ENCODE measurements around the gene DPH6.

The DPH6 gene

DNA sequence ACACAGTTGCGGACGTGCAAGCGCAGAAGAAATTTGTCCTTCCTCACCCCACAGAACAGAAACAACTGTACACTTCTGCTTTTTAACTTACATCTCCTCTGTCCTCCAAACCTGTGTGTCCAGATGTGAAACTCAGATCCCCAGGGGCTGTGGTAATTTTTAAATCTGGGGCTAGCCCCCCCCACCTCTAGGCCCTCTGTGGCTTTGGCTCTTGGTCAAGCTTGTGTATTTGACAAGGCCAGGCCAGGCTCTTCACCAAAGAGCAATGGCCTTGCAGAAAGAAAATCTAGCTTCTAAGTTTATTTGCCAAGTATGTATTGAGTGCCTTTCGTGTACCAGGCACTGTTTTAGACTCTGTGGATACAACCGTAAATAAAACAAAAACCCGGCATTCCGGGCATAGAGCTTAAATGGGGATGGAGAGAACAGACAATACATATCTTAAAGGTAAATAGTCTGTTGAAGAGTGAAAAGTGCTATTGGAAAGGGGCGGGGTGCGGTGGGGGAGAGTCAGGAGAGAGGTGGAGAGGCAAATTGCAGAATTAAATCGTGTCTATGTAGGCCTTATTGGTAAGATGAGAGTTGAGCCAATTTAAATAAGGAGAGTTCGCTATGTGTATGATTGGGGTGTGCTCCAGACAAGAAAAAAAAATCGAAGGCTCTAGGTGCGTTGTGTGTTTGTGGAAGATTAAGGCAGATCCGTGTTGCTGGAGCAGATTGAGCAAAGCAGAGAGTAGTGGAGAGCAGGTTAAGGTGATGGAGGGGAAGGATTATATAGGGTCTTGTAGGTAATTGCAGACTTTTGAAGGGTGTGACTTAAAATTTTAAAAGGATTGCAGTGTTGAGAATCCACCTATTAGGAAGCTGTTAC is 781 bp upstream of the DPH6 start:
- H3K9me3 ChIP-seq (ENCODE audit: control insufficient read depth, low read length) = no peaks in the 10 kb centered on the region
- peak overlapping the region; percentile 52 for H3K4me3 ChIP-seq (ENCODE audit: insufficient read depth, low read depth, low read length)
- H3K4me1 ChIP-seq (ENCODE audit: control insufficient read depth, insufficient read depth, low read length) = peaks cover 24% of the 10 kb centered on the region
- no peaks in the 10 kb centered on the region for H3K36me3 ChIP-seq (ENCODE audit: control insufficient read depth, insufficient read depth, low read length)
- peak overlapping the region; percentile 94 for H3K27ac ChIP-seq (ENCODE audit: insufficient read depth, low read depth, low read length, poor library complexity, severe bottlenecking)
- no peaks in the 10 kb centered on the region for H3K27me3 ChIP-seq (ENCODE audit: control insufficient read depth, insufficient read depth, low read length, poor library complexity, severe bottlenecking)
- 82 to 88% methylated on average over 14 of the region's 14 CpGs for WGBS, 2 experiments

DNA sequence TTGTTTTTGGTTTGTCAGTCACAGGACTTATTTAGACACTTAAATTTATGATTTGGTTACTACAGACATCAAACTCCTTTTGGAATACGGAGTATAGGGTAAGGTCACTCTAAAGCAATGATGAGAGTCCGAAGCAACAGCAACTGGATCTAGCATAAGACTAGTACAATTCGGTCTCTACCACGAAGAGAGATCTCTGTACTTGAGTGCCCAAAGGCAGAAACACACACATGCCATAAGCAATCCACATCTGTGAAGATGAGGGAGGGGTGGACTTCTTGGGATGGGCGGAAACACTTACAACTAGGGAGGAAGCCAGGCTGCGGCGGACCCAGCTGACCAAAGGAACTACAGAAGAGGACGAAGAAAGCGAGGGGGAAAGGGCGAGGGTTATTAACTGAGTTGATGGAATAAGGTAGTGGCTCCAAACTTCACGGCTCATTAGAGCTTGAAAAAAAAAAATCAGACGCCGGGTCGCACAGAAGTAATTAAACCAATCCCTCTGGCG is 595 bp downstream of the DPH6 start:
- Histone ChIP-seq H3K4me1 (ENCODE audit: control insufficient read depth, insufficient read depth, low read length) (peaks cover 21% of the 10 kb centered on the region), H3K27me3 (ENCODE audit: control insufficient read depth, insufficient read depth, low read length, poor library complexity, severe bottlenecking) (no peaks in the 10 kb centered on the region), H3K36me3 (ENCODE audit: control insufficient read depth, insufficient read depth, low read length) (no peaks in the 10 kb centered on the region), H3K9me3 (ENCODE audit: control insufficient read depth, low read length) (no peaks in the 10 kb centered on the region), H3K27ac (ENCODE audit: insufficient read depth, low read depth, low read length, poor library complexity, severe bottlenecking) (peak overlapping the region; percentile 94), H3K4me3 (ENCODE audit: insufficient read depth, low read depth, low read length) (peak overlapping the region; percentile 52)
- 28 to 32% methylated on average over 15 of the region's 15 CpGs for WGBS, 2 experiments

DNA sequence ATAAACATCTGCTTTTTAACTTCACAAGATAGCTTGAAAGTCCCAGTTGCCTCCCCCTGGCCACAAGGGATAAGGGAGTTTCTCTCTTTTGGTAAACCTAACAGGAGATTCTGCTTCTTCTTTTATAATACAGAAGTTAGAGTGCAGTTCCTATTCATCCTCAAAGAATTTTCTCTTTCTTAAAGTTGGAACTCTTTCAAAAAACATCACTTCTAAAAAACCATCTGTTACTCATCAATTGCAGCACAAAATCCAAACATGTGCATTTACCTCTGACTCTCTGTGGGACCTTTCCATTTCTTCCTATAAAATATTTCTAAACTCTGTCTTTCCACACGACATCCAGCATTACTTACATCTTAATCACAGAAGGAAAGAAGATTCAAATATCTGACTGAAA is 5.1 kb downstream of the DPH6 start:
- Histone ChIP-seq H3K36me3 (ENCODE audit: control insufficient read depth, insufficient read depth, low read length) (no peaks in the 10 kb centered on the region), H3K9me3 (ENCODE audit: control insufficient read depth, low read length) (no peaks in the 10 kb centered on the region), H3K27ac (ENCODE audit: insufficient read depth, low read depth, low read length, poor library complexity, severe bottlenecking) (no peak overlapping the region), H3K4me1 (ENCODE audit: control insufficient read depth, insufficient read depth, low read length) (no peaks in the 10 kb centered on the region), H3K4me3 (ENCODE audit: insufficient read depth, low read depth, low read length) (no peak overlapping the region), H3K27me3 (ENCODE audit: control insufficient read depth, insufficient read depth, low read length, poor library complexity, severe bottlenecking) (no peaks in the 10 kb centered on the region)
- WGBS, 2 experiments = 85 to 90% methylated on average over 1 of the region's 1 CpG

GRCh38 chr15:35540021-35540420 is 5.9 kb downstream of the DPH6 start:
- H3K36me3 ChIP-seq (ENCODE audit: control insufficient read depth, insufficient read depth, low read length) = no peaks in the 10 kb centered on the region
- H3K27me3 ChIP-seq (ENCODE audit: control insufficient read depth, insufficient read depth, low read length, poor library complexity, severe bottlenecking) = no peaks in the 10 kb centered on the region
- H3K27ac ChIP-seq (ENCODE audit: insufficient read depth, low read depth, low read length, poor library complexity, severe bottlenecking) = no peak overlapping the region
- H3K9me3 ChIP-seq (ENCODE audit: control insufficient read depth, low read length) = no peaks in the 10 kb centered on the region
- H3K4me3 ChIP-seq (ENCODE audit: insufficient read depth, low read depth, low read length) = no peak overlapping the region
- no peaks in the 10 kb centered on the region for H3K4me1 ChIP-seq (ENCODE audit: control insufficient read depth, insufficient read depth, low read length)
- 96 to 98% methylated on average over 2 of the region's 2 CpGs for WGBS, 2 experiments

DNA sequence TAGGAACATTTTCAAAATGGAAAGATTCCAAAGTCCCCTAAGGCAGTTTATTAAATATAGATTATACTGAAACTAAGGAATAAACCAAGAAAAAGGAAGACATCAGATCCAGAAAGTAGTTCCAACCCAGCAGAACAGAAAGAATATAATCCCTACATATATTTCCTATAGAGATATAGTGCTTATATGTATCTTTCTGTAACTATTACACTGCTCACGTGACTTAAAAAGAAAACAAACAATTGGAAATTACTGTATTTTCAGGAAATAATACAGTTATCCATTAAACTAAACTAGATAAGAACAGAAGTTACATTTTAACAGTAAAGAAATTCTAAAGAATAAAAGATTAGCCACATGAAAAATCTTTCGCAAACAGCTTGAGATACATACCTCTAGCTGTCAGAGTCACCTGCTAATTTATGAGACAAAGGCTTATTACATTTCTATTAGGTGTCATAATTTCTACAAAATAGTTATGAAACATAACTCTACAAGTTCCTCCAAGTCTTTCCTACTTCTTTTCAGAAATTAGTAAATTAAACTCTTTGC is 10.5 kb downstream of the DPH6 start:
- 85% methylated on average over 1 of the region's 2 CpGs; no CpG with 5 or more reads in 1 of the 2 experiments for WGBS, 2 experiments
- no peak overlapping the region for H3K4me3 ChIP-seq (ENCODE audit: insufficient read depth, low read depth, low read length)
- no peaks in the 10 kb centered on the region for H3K36me3 ChIP-seq (ENCODE audit: control insufficient read depth, insufficient read depth, low read length)
- H3K4me1 ChIP-seq (ENCODE audit: control insufficient read depth, insufficient read depth, low read length) = no peaks in the 10 kb centered on the region
- H3K9me3 ChIP-seq (ENCODE audit: control insufficient read depth, low read length) = no peaks in the 10 kb centered on the region
- H3K27ac ChIP-seq (ENCODE audit: insufficient read depth, low read depth, low read length, poor library complexity, severe bottlenecking) = no peak overlapping the region
- H3K27me3 ChIP-seq (ENCODE audit: control insufficient read depth, insufficient read depth, low read length, poor library complexity, severe bottlenecking) = no peaks in the 10 kb centered on the region

- no peaks in the 10 kb centered on the region for H3K4me1 ChIP-seq (ENCODE audit: control insufficient read depth, insufficient read depth, low read length)
- no peaks in the 10 kb centered on the region for H3K9me3 ChIP-seq (ENCODE audit: control insufficient read depth, low read length)
- no peaks in the 10 kb centered on the region for H3K36me3 ChIP-seq (ENCODE audit: control insufficient read depth, insufficient read depth, low read length)
- no peaks in the 10 kb centered on the region for H3K27me3 ChIP-seq (ENCODE audit: control insufficient read depth, insufficient read depth, low read length, poor library complexity, severe bottlenecking)
- H3K4me3 ChIP-seq (ENCODE audit: insufficient read depth, low read depth, low read length) = no peak overlapping the region
- H3K27ac ChIP-seq (ENCODE audit: insufficient read depth, low read depth, low read length, poor library complexity, severe bottlenecking) = no peak overlapping the region
- 94 to 95% methylated on average over 2 of the region's 2 CpGs for whole genome bisulfite sequencing, 2 experiments
Measured at GRCh38 chr15:35533130-35534110, 12.5 kb downstream of the DPH6 start.

DNA sequence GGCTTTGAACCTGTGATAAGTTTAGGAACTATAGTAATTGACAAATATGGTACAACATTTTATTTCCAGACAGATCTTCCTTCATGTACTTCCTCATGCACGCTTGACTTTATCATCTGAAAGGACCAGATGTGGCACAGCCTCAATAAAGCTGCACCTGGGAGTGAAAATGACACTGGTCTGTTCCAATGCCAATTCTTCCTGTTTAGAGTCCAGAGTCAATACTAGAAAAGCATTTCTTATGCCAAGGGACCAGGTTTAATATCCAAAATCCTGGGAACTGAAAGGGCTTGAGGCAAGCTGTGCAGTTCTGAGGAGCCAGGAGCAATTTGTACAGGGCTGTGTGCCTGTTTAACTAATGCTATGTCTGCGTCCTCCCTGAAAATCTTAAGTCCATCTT is 15.3 kb downstream of the DPH6 start:
- Histone ChIP-seq H3K27ac (ENCODE audit: insufficient read depth, low read depth, low read length, poor library complexity, severe bottlenecking) (no peak overlapping the region), H3K4me1 (ENCODE audit: control insufficient read depth, insufficient read depth, low read length) (no peaks in the 10 kb centered on the region), H3K4me3 (ENCODE audit: insufficient read depth, low read depth, low read length) (no peak overlapping the region), H3K36me3 (ENCODE audit: control insufficient read depth, insufficient read depth, low read length) (no peaks in the 10 kb centered on the region), H3K27me3 (ENCODE audit: control insufficient read depth, insufficient read depth, low read length, poor library complexity, severe bottlenecking) (no peaks in the 10 kb centered on the region), H3K9me3 (ENCODE audit: control insufficient read depth, low read length) (no peaks in the 10 kb centered on the region)
- 83 to 91% methylated on average over 2 of the region's 2 CpGs for WGBS, 2 experiments

- 85% methylated on average over 2 of the region's 2 CpGs; no CpG with 5 or more reads in 1 of the 2 experiments for WGBS, 2 experiments
- H3K4me3 ChIP-seq (ENCODE audit: insufficient read depth, low read depth, low read length) = no peak overlapping the region
- H3K4me1 ChIP-seq (ENCODE audit: control insufficient read depth, insufficient read depth, low read length) = no peaks in the 10 kb centered on the region
Measured at GRCh38 chr15:35529784-35530183, 16.2 kb downstream of the DPH6 start.

GRCh38 chr15:35522061-35522460 is 23.9 kb downstream of the DPH6 start:
- Histone ChIP-seq H3K4me1 (ENCODE audit: control insufficient read depth, insufficient read depth, low read length) (no peaks in the 10 kb centered on the region), H3K36me3 (ENCODE audit: control insufficient read depth, insufficient read depth, low read length) (no peaks in the 10 kb centered on the region), H3K4me3 (ENCODE audit: insufficient read depth, low read depth, low read length) (no peak overlapping the region), H3K27ac (ENCODE audit: insufficient read depth, low read depth, low read length, poor library complexity, severe bottlenecking) (no peak overlapping the region), H3K27me3 (ENCODE audit: control insufficient read depth, insufficient read depth, low read length, poor library complexity, severe bottlenecking) (no peaks in the 10 kb centered on the region), H3K9me3 (ENCODE audit: control insufficient read depth, low read length) (no peaks in the 10 kb centered on the region)
- 56 to 61% methylated on average over 2 of the region's 2 CpGs for whole genome bisulfite sequencing, 2 experiments

More at GRCh38 chr15:35529784-35530183, 16.2 kb downstream of the DPH6 start:
- Histone ChIP-seq H3K9me3 (ENCODE audit: control insufficient read depth, low read length) (no peaks in the 10 kb centered on the region), H3K36me3 (ENCODE audit: control insufficient read depth, insufficient read depth, low read length) (no peaks in the 10 kb centered on the region), H3K27ac (ENCODE audit: insufficient read depth, low read depth, low read length, poor library complexity, severe bottlenecking) (no peak overlapping the region), H3K27me3 (ENCODE audit: control insufficient read depth, insufficient read depth, low read length, poor library complexity, severe bottlenecking) (no peaks in the 10 kb centered on the region)
